Ramos (cell line): ENCODE results near the gene RNF123.

Experiments
- in situ Hi-C: fragments of 300-500 bp; cut with MboI; formaldehyde crosslinking; loops from one replicate; pipeline ENCODE4 v1.14.3; 2022; ENCODE audit warnings: low sequenced_read_pairs; ENCODE audit not compliant: unreplicated experiment

The RNF123 gene

DNA sequence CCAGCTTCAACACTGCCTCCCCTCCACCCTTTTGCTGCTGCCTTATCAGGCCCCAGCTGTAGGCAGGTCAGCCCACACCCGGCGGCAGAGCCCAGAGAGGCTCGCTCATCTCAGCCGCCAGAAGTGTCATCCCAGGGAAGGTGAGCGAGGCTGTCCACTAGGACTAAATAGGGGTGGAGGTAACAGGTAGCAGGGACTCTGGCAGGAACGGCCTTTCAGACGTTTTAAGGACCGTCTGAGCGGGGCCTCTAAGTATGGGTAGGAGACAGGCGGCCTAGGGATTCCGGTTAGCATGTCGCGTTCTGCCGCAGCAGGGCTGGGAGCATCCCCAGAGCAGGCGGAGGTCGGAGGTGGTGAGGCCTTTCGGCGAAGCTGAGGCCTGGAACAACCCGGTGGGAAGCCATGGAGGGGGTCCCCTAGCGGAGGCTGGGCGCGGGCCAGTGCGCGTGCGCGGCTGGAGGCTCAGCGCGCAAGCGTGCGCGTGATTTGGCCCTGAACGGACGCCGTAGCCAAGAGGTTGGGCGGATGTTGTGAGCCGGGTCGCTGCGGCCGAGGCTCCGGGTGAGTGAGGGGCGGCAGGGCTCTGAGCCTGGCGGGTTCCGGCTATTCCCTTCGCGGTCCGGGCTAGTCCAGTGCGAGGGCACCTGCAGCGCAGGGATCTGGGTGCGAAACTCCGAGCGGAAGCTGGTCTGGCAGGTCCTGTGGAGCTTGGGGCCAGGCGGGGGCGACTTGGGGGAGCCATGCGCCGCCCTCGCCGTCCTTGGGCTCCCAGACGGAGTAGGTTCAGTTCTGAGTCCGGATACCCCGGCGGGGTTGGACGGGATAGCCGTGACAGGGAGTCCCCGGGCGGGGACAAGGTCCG lies at the start of gene RNF123, which contains the start of gene MST1:
TSS of gene RNF123 (plus strand) at position 512 of the 862 bp plus-strand sequence. CDS start 1,609 bp downstream, outside the sequence.
TSS of gene MST1 (minus strand) at position 429 of the 862 bp plus-strand sequence. CDS start 783 bp downstream, outside the sequence.
- in situ Hi-C loops: no loop called here

DNA sequence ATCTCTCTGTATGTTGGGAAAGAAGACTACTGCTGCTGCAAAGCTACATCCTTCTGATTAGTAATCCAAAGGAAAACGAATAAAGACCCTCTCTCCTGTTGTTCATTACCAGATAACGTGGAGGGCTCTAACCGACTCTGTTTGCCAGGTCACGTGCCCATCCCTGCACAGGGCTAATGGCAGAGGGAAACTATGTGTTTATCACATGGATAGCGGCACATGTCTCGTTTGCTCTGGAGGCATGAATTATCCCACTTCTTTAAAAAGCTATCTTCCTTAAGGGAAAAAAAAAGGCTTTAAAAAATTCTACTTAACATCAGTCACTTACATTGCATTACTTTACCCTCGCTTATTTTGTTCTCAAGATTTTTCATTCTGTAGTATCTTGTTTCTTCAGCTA lies 48.1 kb upstream of the RNF123 start:
- in situ Hi-C loops: no loop called here

DNA sequence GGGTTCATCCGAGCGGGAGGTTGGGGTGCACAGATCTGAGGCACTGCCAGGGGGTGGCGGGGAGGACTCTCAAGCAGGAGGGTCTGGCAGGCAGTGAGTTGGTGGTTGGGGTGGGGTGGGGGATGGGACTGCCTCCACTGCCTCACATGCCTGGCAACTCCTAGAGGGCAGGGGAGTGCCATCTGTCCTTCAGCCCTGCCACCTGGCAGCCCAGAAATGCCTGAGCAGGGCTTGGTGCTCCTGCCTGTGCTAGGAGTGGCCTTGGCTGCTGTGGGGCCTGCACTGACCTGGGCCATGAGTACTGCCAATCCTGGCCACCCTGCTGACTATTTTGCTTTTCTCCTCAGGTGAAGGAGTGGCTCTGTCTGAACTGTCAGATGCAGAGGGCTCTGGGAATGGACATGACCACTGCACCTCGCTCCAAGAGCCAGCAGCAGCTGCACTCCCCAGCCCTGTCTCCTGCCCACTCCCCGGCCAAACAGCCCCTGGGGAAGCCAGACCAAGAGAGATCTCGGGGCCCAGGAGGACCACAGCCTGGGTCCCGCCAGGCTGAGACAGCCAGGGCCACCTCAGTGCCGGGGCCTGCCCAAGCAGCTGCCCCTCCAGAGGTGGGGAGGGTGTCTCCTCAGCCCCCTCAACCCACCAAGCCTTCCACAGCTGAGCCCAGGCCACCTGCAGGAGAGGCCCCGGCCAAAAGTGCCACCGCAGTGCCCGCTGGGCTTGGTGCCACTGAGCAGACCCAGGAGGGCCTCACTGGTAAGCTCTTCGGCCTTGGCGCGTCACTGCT lies 47.2 kb upstream of the RNF123 start:
- in situ Hi-C loops: no loop called here

DNA sequence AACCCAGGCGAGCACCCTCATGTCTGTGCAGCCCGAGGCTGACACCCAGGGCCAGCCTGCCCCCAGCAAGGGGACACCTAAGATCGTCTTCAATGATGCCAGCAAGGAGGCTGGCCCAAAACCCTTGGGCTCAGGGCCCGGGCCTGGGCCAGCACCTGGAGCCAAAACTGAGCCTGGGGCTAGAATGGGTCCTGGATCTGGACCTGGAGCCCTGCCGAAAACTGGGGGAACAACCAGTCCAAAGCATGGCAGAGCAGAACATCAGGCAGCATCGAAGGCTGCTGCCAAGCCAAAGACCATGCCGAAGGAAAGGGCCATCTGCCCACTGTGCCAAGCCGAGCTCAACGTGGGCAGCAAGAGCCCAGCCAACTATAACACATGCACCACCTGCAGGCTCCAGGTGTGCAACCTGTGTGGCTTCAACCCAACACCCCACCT lies 46.6 kb upstream of the RNF123 start:
- in situ Hi-C loops: no loop called here

DNA sequence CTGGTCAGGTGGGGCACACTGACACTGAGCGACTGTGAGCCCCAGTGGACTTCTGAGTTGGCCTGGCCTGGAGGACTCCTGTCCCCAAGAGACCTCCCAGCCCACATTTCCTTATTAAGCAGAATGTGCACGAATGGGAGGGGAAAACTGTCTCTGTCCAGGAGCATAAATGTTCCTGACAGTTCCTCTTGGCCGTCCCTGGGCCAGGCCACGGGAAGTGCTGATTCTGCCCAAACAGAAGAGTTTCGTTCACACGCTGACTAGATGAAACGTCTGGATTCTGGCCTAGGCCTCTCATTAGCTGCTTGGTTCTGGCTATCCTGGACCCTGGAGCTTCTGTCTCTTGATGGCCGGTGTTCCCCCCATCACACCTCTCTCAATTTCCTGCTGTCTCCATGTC lies 44.7 kb upstream of the RNF123 start:
- in situ Hi-C loops: no loop called here

DNA sequence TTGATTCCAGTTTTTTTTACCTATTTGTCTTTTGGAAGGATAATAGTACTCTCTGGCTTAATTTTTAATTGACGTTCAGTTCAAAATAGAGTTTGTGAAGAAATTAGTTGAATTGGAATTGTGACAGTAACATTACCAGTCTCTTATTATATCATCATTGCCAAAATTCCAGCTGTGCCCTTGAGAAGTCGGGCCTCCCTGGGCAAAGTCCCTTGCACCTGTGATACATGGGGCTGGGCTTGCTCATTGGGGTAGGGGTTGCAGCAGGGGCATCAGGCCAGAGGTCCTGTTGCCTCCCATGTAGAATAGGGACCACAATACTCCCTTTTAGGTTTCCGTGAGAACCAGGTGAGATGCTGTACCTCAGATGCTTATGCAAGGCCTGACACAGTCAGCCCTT lies 43.1 kb upstream of the RNF123 start:
- in situ Hi-C loops: no loop called here

DNA sequence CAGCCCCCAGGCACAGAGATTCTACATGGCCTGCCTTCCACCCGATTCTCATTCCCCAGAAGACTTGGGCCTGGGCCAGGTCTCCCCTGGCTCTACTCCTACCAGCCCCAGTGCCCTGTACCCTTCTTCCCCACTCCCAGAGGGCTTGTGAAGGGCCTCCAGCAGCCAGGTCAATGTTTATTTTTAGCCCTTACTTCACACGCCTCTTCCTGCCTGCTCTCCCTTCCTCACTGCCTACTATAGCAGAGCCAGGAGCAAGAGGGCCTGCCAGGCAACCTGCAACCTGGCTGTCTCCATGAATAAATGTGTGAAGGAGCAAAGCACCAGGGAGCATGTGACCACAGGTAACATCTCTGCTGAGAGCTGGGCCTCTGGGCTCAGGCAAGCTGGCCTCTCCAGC lies 41.6 kb upstream of the RNF123 start:
- in situ Hi-C loops: no loop called here

DNA sequence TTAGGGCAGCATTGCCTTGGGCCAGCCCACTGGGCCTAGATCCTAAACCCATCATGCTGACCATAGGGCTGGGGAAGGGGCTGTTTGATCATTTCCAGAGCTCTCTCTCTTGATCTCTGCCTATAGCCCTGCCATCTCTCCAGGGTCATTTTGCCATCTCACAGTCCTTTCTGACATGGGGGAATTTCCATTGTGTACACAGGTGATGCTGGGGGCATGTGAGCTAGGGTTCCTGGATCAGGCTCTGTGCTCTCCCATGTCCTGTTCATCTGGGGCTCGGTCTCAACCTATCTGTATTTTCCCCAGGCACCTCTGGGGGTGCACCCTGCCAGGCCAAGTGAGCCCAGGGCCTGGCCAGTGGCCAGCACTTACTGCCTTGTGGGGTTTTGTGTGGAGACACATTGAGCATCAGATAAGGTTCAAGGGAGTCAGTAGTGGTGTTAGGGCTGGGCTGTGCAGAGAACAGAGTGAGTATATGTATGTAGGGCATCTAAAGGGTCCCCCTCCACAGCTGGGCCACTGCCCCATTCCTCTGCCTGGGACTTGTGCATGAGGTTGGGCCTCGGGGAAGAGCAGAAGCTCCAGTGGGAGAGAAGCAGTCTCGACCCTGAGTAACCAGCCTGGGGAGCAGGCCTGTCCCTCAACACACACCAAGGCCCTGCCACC lies 40.9 kb upstream of the RNF123 start:
- in situ Hi-C loops: no loop called here

DNA sequence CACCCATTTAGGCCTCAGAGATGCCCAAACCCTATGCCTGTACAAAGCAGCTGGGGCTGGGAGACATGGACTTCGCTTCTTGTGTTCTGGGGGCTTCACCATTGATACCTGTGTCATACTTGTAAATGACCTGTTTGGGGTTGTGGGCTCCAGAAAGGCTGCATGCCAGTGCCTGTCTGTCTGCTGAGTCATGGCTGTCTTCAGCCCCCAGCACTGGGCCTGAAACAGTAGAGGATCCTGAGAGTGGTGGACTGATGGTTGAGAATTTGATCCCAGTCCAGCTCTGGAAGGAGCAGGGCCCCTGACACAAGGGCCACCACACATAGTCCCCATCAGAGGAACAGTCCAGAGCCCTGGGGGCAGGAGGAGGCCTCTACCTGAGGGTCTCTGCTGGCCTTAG lies 39.8 kb upstream of the RNF123 start:
- in situ Hi-C loops: no loop called here

DNA sequence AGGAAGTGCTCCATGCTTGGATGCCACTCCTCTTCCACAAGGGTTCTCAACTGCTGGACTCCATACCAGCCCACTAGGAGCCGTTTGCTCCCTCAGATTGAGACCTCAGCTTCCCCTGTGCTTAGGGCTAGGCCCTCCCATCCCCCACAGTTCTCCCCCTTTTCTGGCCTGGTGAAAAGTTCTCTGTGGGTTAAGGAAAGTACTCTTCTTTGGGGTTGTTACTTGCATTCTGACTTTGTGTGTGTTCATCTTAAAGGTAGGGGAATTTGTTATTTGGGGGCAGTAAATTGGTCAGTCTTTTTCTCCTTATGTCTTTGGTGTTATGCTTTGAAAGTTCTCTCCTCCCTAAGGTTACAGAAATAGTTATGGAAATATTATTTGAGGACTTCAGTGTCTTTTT lies 39.2 kb upstream of the RNF123 start:
- in situ Hi-C loops: no loop called here

DNA sequence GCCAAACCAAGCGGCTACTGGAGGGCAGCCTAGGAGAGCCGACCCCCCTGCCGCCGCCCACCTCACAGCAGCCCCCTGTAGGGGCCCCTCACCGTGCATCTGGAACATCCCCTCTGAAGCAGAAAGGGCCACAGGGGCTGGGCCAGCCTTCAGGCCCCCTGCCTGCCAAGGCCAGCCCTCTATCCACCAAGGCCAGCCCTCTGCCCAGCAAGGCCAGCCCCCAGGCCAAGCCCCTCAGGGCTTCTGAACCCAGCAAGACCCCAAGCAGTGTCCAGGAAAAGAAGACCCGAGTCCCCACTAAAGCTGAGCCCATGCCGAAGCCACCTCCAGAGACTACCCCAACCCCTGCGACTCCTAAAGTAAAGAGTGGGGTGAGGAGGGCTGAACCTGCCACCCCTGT lies 38.7 kb upstream of the RNF123 start:
- in situ Hi-C loops: no loop called here

DNA sequence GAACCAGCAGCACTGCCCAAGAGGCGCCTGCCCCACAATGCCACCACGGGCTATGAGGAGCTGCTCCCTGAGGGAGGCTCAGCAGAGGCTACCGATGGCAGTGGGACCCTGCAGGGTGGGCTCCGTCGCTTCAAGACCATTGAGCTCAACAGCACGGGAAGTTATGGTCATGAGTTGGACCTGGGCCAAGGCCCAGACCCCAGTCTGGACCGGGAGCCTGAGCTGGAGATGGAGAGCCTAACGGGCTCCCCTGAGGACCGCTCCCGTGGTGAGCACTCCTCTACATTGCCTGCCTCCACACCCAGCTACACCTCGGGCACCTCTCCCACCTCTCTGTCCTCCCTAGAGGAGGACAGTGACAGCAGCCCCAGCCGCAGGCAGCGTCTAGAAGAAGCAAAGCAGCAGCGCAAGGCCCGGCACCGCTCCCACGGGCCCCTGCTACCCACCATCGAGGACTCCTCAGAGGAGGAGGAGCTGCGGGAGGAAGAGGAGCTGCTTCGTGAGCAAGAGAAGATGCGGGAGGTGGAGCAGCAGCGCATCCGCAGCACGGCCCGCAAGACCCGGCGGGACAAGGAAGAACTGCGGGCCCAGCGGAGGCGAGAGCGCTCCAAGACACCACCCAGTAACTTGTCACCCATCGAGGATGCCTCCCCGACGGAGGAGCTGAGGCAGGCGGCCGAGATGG lies 37.0 kb upstream of the RNF123 start:
- in situ Hi-C loops: no loop called here

DNA sequence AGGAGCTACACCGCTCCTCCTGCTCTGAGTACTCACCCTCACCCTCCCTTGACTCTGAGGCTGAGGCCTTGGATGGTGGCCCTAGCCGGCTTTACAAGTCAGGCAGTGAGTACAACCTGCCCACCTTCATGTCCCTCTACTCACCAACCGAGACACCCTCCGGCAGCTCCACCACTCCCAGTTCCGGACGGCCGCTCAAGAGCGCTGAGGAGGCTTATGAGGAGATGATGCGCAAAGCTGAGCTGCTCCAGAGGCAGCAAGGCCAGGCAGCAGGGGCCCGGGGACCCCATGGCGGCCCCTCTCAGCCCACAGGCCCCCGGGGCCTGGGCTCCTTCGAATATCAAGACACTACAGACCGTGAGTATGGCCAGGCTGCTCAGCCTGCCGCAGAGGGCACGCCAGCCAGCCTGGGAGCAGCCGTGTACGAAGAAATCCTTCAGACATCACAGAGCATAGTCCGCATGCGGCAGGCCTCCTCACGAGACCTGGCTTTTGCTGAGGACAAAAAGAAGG lies 36.4 kb upstream of the RNF123 start:
- in situ Hi-C loops: no loop called here

DNA sequence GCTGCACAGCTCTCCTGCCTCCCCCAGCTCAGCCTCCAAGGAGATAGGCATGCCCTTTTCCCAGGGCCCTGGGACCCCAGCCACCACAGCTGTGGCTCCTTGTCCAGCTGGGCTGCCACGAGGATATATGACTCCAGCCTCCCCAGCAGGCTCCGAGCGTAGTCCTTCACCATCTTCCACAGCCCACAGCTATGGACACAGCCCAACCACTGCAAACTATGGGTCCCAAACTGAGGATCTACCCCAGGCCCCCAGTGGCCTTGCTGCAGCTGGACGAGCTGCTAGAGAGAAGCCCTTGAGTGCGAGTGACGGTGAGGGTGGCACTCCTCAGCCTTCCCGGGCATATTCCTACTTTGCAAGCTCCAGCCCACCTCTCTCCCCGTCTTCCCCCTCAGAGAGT lies 35.7 kb upstream of the RNF123 start:
- in situ Hi-C loops: no loop called here

DNA sequence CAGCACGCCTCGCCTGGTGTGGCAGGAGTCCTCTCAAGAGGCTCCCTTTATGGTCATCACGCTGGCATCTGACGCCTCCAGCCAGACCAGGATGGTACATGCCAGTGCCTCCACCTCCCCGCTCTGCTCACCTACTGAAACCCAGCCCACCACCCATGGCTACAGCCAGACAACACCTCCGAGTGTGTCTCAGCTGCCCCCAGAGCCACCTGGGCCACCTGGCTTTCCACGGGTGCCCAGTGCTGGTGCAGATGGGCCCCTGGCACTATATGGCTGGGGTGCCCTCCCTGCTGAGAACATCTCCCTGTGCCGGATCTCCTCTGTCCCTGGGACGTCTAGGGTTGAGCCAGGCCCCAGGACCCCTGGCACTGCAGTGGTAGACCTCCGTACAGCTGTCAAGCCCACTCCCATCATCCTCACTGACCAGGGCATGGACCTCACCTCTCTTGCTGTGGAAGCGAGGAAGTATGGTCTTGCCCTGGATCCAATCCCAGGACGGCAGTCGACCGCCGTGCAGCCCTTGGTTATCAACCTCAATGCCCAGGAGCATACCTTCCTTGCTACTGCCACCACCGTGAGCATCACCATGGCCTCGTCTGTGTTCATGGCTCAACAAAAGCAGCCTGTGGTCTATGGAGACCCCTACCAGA lies 35.1 kb upstream of the RNF123 start:
- in situ Hi-C loops: no loop called here

DNA sequence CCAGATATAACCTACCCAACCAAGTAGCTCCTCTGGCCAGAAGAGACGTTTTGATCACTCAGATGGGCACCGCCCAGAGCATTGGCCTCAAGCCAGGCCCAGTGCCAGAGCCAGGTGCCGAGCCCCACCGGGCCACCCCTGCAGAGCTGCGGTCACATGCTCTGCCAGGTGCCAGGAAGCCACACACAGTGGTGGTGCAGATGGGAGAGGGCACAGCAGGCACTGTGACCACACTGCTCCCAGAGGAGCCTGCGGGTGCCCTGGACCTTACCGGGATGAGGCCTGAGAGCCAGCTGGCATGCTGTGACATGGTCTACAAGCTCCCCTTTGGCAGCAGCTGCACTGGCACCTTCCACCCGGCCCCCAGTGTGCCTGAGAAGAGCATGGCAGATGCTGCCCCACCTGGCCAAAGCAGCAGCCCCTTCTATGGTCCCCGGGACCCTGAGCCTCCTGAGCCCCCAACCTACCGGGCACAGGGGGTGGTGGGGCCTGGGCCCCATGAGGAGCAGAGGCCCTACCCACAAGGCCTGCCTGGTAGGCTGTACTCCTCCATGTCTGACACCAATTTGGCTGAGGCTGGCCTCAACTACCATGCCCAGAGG lies 34.3 kb upstream of the RNF123 start:
- in situ Hi-C loops: no loop called here

DNA sequence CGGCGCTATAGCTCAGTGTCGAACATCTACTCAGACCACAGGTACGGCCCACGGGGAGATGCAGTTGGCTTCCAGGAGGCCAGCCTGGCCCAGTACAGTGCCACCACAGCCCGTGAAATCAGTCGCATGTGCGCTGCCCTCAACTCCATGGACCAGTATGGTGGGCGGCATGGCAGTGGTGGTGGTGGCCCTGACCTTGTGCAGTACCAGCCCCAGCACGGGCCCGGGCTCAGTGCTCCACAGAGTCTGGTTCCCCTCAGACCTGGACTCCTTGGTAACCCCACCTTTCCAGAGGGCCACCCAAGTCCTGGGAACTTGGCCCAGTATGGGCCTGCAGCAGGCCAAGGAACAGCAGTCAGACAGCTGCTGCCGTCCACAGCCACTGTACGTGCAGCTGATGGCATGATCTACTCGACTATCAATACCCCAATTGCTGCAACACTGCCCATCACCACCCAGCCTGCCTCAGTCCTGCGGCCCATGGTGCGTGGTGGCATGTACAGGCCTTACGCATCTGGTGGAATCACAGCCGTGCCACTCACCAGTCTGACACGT lies 33.5 kb upstream of the RNF123 start:
- in situ Hi-C loops: no loop called here

DNA sequence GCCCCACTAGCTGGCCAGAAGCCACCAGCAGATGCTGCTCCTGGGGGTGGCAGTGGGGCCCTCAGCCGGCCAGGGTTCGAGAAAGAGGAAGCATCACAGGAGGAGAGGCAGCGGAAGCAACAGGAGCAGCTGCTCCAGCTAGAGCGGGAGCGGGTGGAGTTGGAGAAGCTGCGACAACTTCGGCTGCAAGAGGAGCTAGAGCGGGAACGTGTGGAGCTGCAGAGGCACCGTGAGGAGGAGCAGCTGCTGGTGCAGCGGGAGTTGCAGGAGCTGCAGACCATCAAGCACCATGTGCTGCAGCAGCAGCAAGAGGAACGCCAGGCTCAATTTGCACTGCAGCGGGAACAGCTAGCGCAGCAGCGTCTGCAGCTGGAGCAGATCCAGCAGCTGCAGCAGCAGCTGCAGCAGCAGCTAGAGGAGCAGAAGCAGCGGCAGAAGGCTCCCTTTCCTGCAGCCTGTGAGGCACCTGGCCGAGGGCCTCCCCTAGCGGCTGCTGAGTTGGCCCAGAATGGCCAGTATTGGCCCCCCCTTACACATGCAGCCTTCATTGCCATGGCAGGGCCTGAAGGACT lies 32.7 kb upstream of the RNF123 start:
- in situ Hi-C loops: no loop called here
